ENCODE results near the gene PMAIP1. TPM values are rescaled to one million over a fixed set of nuclear protein-coding genes. Genes with fewer than 3 reads are reported as not detected.
"Not testable (repeated sequence)": the region's sequence is repeated elsewhere in the genome, so short reads cannot be mapped to it uniquely, and the experiment has no call there.

The PMAIP1 gene
- total and polyA plus RNA-seq, 9 donors = 0.30 to 11.8 (median 0.73) TPM; not detected in 1

DNA sequence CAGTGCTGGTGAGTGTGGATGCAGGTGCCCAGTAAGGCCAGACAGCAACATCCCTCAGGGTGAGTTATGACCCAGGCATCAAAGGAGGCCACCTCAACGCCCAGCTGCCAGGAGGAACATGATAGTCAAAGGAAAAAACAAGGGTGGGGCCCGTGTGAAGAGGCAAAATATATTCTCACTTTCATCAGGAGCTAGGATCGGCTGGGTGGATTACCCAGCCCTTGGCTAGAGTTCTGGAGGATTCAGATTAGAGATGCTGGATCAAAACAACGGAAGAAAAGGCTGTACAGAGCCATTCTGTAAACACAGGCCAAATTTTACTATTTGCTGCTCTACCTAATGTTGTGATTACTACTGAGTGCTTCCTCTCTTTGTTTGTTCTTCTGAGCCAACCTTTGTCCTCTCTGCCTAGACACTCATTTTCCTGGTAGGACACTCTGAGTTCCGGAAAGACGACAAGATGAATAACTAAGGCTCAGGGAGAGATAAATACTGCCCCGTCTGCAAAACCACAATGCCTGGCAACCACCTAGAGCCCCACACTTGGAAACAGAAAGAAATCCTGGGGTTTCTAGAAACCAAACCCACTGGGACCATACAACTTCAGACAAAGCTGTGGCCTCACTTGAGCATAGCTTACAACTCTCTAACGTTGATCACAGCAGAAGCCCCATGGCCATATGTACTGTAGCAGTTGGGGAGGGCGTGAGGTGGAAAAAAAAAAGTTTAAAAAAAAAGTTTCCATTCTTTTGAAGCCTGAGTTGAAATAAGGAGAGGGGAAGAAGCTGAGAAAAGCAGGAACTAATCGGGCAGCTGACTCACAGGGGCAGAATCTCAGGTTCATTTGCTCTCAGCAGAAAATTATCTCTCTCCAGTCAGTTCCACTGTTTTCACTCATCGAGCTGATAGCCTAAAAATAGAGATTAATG, 17.8 kb upstream of the PMAIP1 start:
- no peak overlapping the region for H3K4me3 ChIP-seq

DNA sequence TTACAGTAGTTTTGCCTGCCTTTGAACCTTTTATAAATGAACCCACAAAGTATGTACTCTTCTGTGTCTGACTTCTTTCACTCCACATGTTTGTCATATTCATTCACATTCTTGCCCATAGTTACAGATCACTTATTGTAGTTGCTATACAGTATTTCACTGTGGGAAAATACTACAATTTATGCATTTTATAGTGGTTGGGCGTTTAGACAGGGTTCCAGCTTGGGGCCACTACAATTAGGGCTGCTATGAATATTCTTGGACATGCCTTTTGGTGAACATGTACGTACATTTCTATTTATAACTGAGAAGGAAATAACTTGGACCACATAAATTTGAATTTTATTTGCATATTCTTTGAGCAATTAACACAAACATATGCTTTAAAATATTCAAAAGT, 15.4 kb upstream of the PMAIP1 start:
- H3K27me3 ChIP-seq = no peaks in the 10 kb centered on the region
- H3K9me3 ChIP-seq = no peaks in the 10 kb centered on the region
- 65 to 75% (median 74%) methylated on average over 2 of the region's 2 CpGs for WGBS, 3 donors
- intact Hi-C loops (cut with DNase I) = no loop called here
- no peak for DNase-seq
- H3K4me1 ChIP-seq (ENCODE audit: insufficient read depth) = no peaks in the 10 kb centered on the region
- TF ChIP-seq POLR2A (IDR thresholded peaks at IDR 0.05) (no peak), CTCF (IDR thresholded peaks at IDR 0.05) (no peak), EP300 (IDR thresholded peaks at IDR 0.05) (no peak)
- no peaks in the 10 kb centered on the region for H3K36me3 ChIP-seq
- no peak overlapping the region for H3K4me3 ChIP-seq
- no peak overlapping the region for H3K27ac ChIP-seq

More for the DNA sequence above, 17.8 kb upstream of the PMAIP1 start:
- no peaks in the 10 kb centered on the region for H3K4me1 ChIP-seq (ENCODE audit: insufficient read depth)
- no peak for DNase-seq
- TF ChIP-seq EP300 (IDR thresholded peaks at IDR 0.05) (no peak), POLR2A (IDR thresholded peaks at IDR 0.05) (no peak), CTCF (IDR thresholded peaks at IDR 0.05) (no peak)
- H3K27ac ChIP-seq = no peak overlapping the region
- H3K9me3 ChIP-seq = no peaks in the 10 kb centered on the region
- no peaks in the 10 kb centered on the region for H3K36me3 ChIP-seq
- no peaks in the 10 kb centered on the region for H3K27me3 ChIP-seq
- intact Hi-C loops (cut with DNase I) = no loop called here
- WGBS, 3 donors = 28 to 32% (median 31%) methylated on average over 11 of the region's 11 CpGs

- no peaks in the 10 kb centered on the region for H3K9me3 ChIP-seq
- intact Hi-C loops (cut with DNase I) = no loop called here
- H3K4me1 ChIP-seq (ENCODE audit: insufficient read depth) = no peaks in the 10 kb centered on the region
- no peaks in the 10 kb centered on the region for H3K36me3 ChIP-seq
- no peak for DNase-seq
- H3K27ac ChIP-seq = no peak overlapping the region
- no peak overlapping the region for H3K4me3 ChIP-seq
- 53 to 55% (median 54%) methylated on average over 6 of the region's 6 CpGs for WGBS, 3 donors
- no peak for TF ChIP-seq EP300 (IDR thresholded peaks at IDR 0.05)
- TF ChIP-seq POLR2A (IDR thresholded peaks at IDR 0.05) = no peak
- TF ChIP-seq CTCF (IDR thresholded peaks at IDR 0.05) = no peak
- no peaks in the 10 kb centered on the region for H3K27me3 ChIP-seq
These were observed 14.1 kb upstream of the PMAIP1 start for GRCh38 chr18:59885579-59886163.

DNA sequence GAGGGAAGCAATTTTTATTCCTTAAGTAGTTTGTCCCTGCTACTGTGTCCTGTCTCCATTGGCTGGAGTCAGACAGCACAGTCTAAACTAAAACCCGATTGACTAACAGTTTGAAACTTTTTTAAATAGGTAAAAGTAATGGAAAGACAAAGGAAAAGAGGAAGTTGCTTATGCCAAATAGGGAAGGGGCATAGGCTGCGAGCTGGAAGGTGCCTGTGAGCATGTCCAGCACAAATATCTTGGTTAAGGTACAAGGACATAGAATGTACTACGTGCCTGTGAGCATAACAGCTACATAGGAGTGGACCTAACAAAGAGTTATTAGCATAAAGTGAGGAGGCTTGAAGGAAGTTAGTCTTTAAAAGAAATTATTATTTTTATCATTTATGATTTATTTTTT, 13.4 kb upstream of the PMAIP1 start:
- H3K4me3 ChIP-seq; H3K27ac ChIP-seq; intact Hi-C loops (cut with DNase I); DNase-seq; H3K9me3 ChIP-seq; H3K27me3 ChIP-seq; H3K4me1 ChIP-seq (ENCODE audit: insufficient read depth); H3K36me3 ChIP-seq: not testable (repeated sequence)
- 81 to 88% (median 82%) methylated on average over 3 of the region's 3 CpGs for WGBS, 3 donors

- Histone ChIP-seq H3K9me3 (no peaks in the 10 kb centered on the region), H3K4me1 (ENCODE audit: insufficient read depth) (no peaks in the 10 kb centered on the region), H3K27ac (no peak overlapping the region), H3K27me3 (no peaks in the 10 kb centered on the region), H3K4me3 (no peak overlapping the region), H3K36me3 (no peaks in the 10 kb centered on the region)
- intact Hi-C loops (cut with DNase I) = no loop called here
- TF ChIP-seq CTCF (IDR thresholded peaks at IDR 0.05) (no peak), EP300 (IDR thresholded peaks at IDR 0.05) (no peak), POLR2A (IDR thresholded peaks at IDR 0.05) (no peak)
- DNase-seq = no peak
- WGBS, 3 donors = 75 to 90% (median 88%) methylated on average over 3 of the region's 3 CpGs
These were observed 7.7 kb upstream of the PMAIP1 start for GRCh38 chr18:59892123-59892522.
